HepG2 (cell line): ENCODE data around the gene MYOF.

ENCODE experiments used
- CHD2 ChIP-seq: IDR thresholded peaks from 2 replicates; pipeline ENCODE4 v1.6.1; 2011; ENCODE audit warnings: low read depth, low read length, improper control_type of control experiment
- KDM2A ChIP-seq: sonication (generic); formaldehyde crosslinking; IDR thresholded peaks from 2 replicates; pipeline ENCODE4 v1.4.0; 2020; ENCODE audit warnings: low read depth, missing genetic modification reagents, borderline replicate concordance
- KLF12 ChIP-seq: sonication (generic); formaldehyde crosslinking; IDR thresholded peaks from 2 replicates; pipeline ENCODE4 v1.4.0; 2020; ENCODE audit warnings: missing genetic modification reagents, borderline replicate concordance
- NFE2L1 ChIP-seq: sonication (generic); formaldehyde crosslinking; IDR thresholded peaks from 2 replicates; pipeline ENCODE4 v1.4.0; 2020; ENCODE audit warnings: missing genetic modification reagents, mild to moderate bottlenecking, borderline replicate concordance
- NFIC ChIP-seq: IDR thresholded peaks from 2 replicates; pipeline ENCODE4 v1.6.1; 2012; ENCODE audit warnings: mild to moderate bottlenecking, low read length, inconsistent platforms
- TCF7 ChIP-seq: sonication (generic); IDR thresholded peaks from 2 replicates; pipeline ENCODE4 v1.6.1; 2016; ENCODE audit warnings: antibody characterized with exemption, low read depth
- ZBTB34 ChIP-seq: sonication (generic); formaldehyde crosslinking; IDR thresholded peaks from 2 replicates; pipeline ENCODE4 v1.8.0; 2022; ENCODE audit warnings: mild to moderate bottlenecking, missing genetic modification reagents
- ZC3H13 ChIP-seq: sonication (generic); formaldehyde crosslinking; IDR thresholded peaks from 2 replicates; pipeline ENCODE4 v1.8.1; 2023; ENCODE audit warnings: mild to moderate bottlenecking, missing genetic modification reagents, moderate library complexity
- ZEB1 ChIP-seq: IDR thresholded peaks from 2 replicates; pipeline ENCODE4 v1.6.1; 2012; ENCODE audit warnings: mild to moderate bottlenecking, low read depth, inconsistent platforms; ENCODE audit not compliant: insufficient replicate concordance
- ZKSCAN8 ChIP-seq: IDR thresholded peaks from 2 replicates; pipeline ENCODE4 v1.6.1; 2016; ENCODE audit warnings: borderline replicate concordance, missing genetic modification reagents, missing compliant biosample characterization
- ZNF160 ChIP-seq: sonication (generic); formaldehyde crosslinking; IDR thresholded peaks from 2 replicates; pipeline ENCODE4 v1.8.0; 2022; ENCODE audit warnings: mild to moderate bottlenecking, inconsistent platforms, missing genetic modification reagents
- ZNF644 ChIP-seq: IDR thresholded peaks from 2 replicates; pipeline ENCODE4 v1.6.1; 2016; ENCODE audit warnings: low read depth
- TF ChIP-seq, protein P1 (sequence below): sonication (generic); formaldehyde crosslinking; conservative IDR thresholded peaks from 2 replicates; pipeline ENCODE4 v1.4.0; 2020; ENCODE audit warnings: missing genetic modification reagents
- TF ChIP-seq, protein P2 (sequence below): IDR thresholded peaks from 2 replicates; pipeline ENCODE4 v1.6.1; 2016; ENCODE audit warnings: mild to moderate bottlenecking, missing biosample characterization, missing genetic modification reagents

DNA sequence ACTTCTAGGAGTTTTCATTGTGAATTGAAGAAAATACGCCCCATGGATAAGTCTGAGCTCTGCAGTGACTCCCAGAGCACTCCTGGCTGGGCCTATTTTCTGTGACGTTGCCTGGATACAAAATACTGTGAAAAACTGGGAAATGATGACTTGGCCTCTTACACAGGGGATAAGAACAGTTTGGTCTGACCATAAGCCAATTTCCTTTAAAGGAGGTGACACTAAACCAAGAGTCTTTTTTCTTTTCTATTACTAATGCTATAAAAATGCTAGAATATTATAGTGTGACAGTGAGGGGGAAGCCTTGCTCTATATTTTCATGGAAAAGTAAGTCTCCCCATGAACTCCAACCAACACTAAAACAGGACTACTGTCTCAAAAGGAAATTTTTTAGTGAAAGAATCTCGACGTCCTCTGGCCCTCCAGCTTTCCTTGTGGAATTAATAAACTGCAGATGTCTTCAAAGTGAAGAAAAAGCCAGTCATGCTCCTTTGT, 45.5 kb downstream of the MYOF start:
- TF ChIP-seq NFIC = no peak
- TF ChIP-seq ZBTB34 (CRISPR knock-in tag) = no peak
- no peak for TF ChIP-seq ZC3H13 (CRISPR knock-in tag)
- TF ChIP-seq, protein P1, sequence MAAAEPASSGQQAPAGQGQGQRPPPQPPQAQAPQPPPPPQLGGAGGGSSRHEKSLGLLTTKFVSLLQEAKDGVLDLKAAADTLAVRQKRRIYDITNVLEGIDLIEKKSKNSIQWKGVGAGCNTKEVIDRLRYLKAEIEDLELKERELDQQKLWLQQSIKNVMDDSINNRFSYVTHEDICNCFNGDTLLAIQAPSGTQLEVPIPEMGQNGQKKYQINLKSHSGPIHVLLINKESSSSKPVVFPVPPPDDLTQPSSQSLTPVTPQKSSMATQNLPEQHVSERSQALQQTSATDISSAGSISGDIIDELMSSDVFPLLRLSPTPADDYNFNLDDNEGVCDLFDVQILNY (CRISPR knock-in tag) = no peak
- TF ChIP-seq CHD2 = no peak
- TF ChIP-seq ZNF160 (CRISPR knock-in tag) = no peak
- TF ChIP-seq ZKSCAN8 = no peak
- TF ChIP-seq ZEB1 = no peak
- no peak for TF ChIP-seq TCF7
- no peak for TF ChIP-seq KLF12 (CRISPR knock-in tag)
- no peak for TF ChIP-seq NFE2L1 (CRISPR knock-in tag)
- no peak for TF ChIP-seq ZNF644 (CRISPR knock-in tag)
- TF ChIP-seq KDM2A (CRISPR knock-in tag) = no peak
- TF ChIP-seq, protein P2, sequence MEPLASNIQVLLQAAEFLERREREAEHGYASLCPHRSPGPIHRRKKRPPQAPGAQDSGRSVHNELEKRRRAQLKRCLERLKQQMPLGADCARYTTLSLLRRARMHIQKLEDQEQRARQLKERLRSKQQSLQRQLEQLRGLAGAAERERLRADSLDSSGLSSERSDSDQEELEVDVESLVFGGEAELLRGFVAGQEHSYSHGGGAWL (CRISPR knock-in tag) = no peak
